HCT116 (cell line): ENCODE measurements around the gene SLC1A6. TPM values are rescaled to one million over a fixed set of nuclear protein-coding genes. Genes with fewer than 3 reads are reported as not detected.

Source experiments
- ATAC-seq: fragments of 200-7000 bp; cut with Tn5 transposase; 2 replicates; pipeline ENCODE4 v1.9.1; 2020; ENCODE audit warnings: mild to moderate bottlenecking, moderate library complexity
- BruUV-seq: library from RNA; stranded (reverse); fragments of 400-500 nt; replicated peaks from 2 replicates; lab custom pipeline; 2021; lab: Mats Ljungman, UMichigan
- CTCF ChIA-PET: fragments of 300-600 bp; sonication (Branson Sonifier 250); formaldehyde crosslinking; loops from one replicate; lab custom pipeline; 2021; ENCODE audit warnings: antibody characterized with exemption; lab: Charles Lee
- POLR2A ChIA-PET: fragments of 300-600, 350-600 bp; sonication (Branson Sonifier 250); formaldehyde crosslinking; loops from one replicate; lab custom pipeline; 2021; ENCODE audit warnings: antibody characterized with exemption; lab: Charles Lee
- RAD21 ChIA-PET, 2 experiments: fragments of 300-600 bp; sonication (Branson Sonifier 250); formaldehyde crosslinking; loops; one replicate each; lab custom pipeline; 2023; ENCODE audit warnings: low total read pairs in 2 of 2; ENCODE audit not compliant: uncharacterized antibody in 2 of 2, unreplicated experiment in 2 of 2, low non-redundant PET in 1 of 2; lab: Charles Lee
- DNase-seq: peaks from one replicate; pipeline ENCODE4 v3.0.0-alpha.2; 2010; ENCODE audit warnings: low read depth, low spot score
- H2AFZ ChIP-seq: fragments of 200-600 bp; shearing (Covaris generic), sonication (generic); 2 replicates; pipeline ENCODE4 v1.6.1; 2017; ENCODE audit warnings: low read depth, mixed run types, mixed read lengths, antibody characterized with exemption, low read length; ENCODE audit not compliant: poor library complexity, severe bottlenecking
- H3K27ac ChIP-seq: 2 replicates; pipeline ENCODE4 v1.5.1; 2012; ENCODE audit warnings: low read depth, low read length
- H3K27me3 ChIP-seq: fragments of 200-600 bp; sonication (generic); 2 replicates; pipeline ENCODE4 v1.6.1; 2016; ENCODE audit warnings: mixed run types, low read length, mixed read lengths; ENCODE audit not compliant: insufficient read depth
- H3K36me3 ChIP-seq, 2 experiments: fragments of 200-500 bp in 1 of 2; fragments of 200-600 bp in 1 of 2; sonication (Bioruptor generic) in 1 of 2; sonication (generic) in 1 of 2; 2 replicates each; pipeline versions ENCODE4 v1.5.1 to v1.6.1; 2014 to 2016; ENCODE audit warnings: low read length in 2 of 2, inconsistent platforms in 1 of 2, mixed read lengths in 1 of 2, mixed run types in 1 of 2; ENCODE audit not compliant: insufficient read depth in 2 of 2, control insufficient read depth in 1 of 2
- H3K4me1 ChIP-seq, 2 experiments: fragments of 200-600 bp in 1 of 2; sonication (generic) in 1 of 2; 2 replicates each; pipeline versions ENCODE4 v1.5.1 to v1.6.1; 2012 to 2017; ENCODE audit warnings: low read length in 2 of 2, inconsistent platforms in 1 of 2, mild to moderate bottlenecking in 1 of 2, mixed read lengths in 1 of 2, mixed run types in 1 of 2, moderate library complexity in 1 of 2; ENCODE audit not compliant: insufficient read depth in 2 of 2, control insufficient read depth in 1 of 2
- H3K4me2 ChIP-seq: fragments of 200-600 bp; sonication (generic); 2 replicates; pipeline ENCODE4 v1.6.1; 2017; ENCODE audit warnings: mixed run types, low read length, mixed read lengths
- H3K4me3 ChIP-seq, 2 experiments: fragments of 200-600 bp in 1 of 2; sonication (generic) in 1 of 2; replicated peaks in 1 of 2; 2 replicates each; pipeline ENCODE4 v1.5.1; 2011 to 2016; ENCODE audit warnings: low read length in 2 of 2, control low read depth in 1 of 2, low read depth in 1 of 2, mild to moderate bottlenecking in 1 of 2, mixed read lengths in 1 of 2, mixed run types in 1 of 2
- H3K79me2 ChIP-seq: fragments of 200-600 bp; sonication (generic); 2 replicates; pipeline ENCODE4 v1.6.1; 2017; ENCODE audit warnings: mild to moderate bottlenecking, mixed run types, low read length, moderate library complexity, mixed read lengths; ENCODE audit not compliant: insufficient read depth
- H3K9ac ChIP-seq: fragments of 200-600 bp; sonication (generic); 2 replicates; pipeline ENCODE4 v1.6.1; 2016; ENCODE audit warnings: low read length, mixed read lengths
- H3K9me2 ChIP-seq: fragments of 200-600 bp; sonication (generic), shearing (Covaris generic); 2 replicates; pipeline ENCODE4 v1.6.1; 2017; ENCODE audit warnings: mixed run types, mild to moderate bottlenecking, moderate library complexity; ENCODE audit not compliant: insufficient read depth
- H3K9me3 ChIP-seq, 2 experiments: fragments of 200-500 bp in 1 of 2; fragments of 200-600 bp in 1 of 2; sonication (Bioruptor generic) in 1 of 2; sonication (generic) in 1 of 2; 2 replicates each; pipeline ENCODE4 v1.6.1; 2014 to 2017; ENCODE audit warnings: low read length in 2 of 2, mixed read lengths in 2 of 2, inconsistent platforms in 1 of 2, low read depth in 1 of 2, mild to moderate bottlenecking in 1 of 2, mixed run types in 1 of 2, moderate library complexity in 1 of 2; ENCODE audit not compliant: control insufficient read depth in 1 of 2, insufficient read depth in 1 of 2
- H4K20me1 ChIP-seq: fragments of 200-600 bp; sonication (generic), shearing (Covaris generic); 2 replicates; pipeline ENCODE4 v1.6.1; 2017; ENCODE audit warnings: mixed run types, mild to moderate bottlenecking, moderate library complexity; ENCODE audit not compliant: insufficient read depth
- CBX3 ChIP-seq: IDR thresholded peaks from 2 replicates; pipeline ENCODE4 v1.6.1; 2012; ENCODE audit warnings: low read depth
- EZH2 ChIP-seq: fragments of 200-600 bp; sonication (generic); IDR thresholded peaks from 2 replicates; pipeline ENCODE4 v1.6.1; 2017; ENCODE audit warnings: antibody characterized with exemption, mixed run types
- EZH2phosphoT487 ChIP-seq: fragments of 200-600 bp; IDR thresholded peaks from 2 replicates; pipeline ENCODE4 v1.6.1; 2018; ENCODE audit warnings: antibody characterized with exemption, borderline replicate concordance
- FOSL1 ChIP-seq: IDR thresholded peaks from 2 replicates; pipeline ENCODE4 v1.6.1; 2012; ENCODE audit warnings: low read depth
- JUND ChIP-seq: IDR thresholded peaks from 2 replicates; pipeline ENCODE4 v1.6.1; 2012
- RAD21 ChIP-seq: IDR thresholded peaks from 2 replicates; pipeline ENCODE4 v1.6.1; 2012; ENCODE audit warnings: low read depth, mild to moderate bottlenecking
- REST ChIP-seq: IDR thresholded peaks from 2 replicates; pipeline ENCODE4 v1.6.1; 2012; ENCODE audit warnings: low read depth
- SP1 ChIP-seq: IDR thresholded peaks from 2 replicates; pipeline ENCODE4 v1.6.1; 2012; ENCODE audit warnings: low read depth
- SRF ChIP-seq: IDR thresholded peaks from 2 replicates; pipeline ENCODE4 v1.6.1; 2012; ENCODE audit warnings: low read depth
- TCF7L2 ChIP-seq: IDR thresholded peaks from 2 replicates; pipeline ENCODE4 v1.7.0; 2011; ENCODE audit warnings: borderline replicate concordance, inconsistent platforms; ENCODE audit not compliant: insufficient read depth, insufficient read length; ENCODE audit errors: extremely low read depth
- YY1 ChIP-seq: IDR thresholded peaks from 2 replicates; pipeline ENCODE4 v1.6.1; 2011; ENCODE audit warnings: low read length, low read depth, moderate library complexity, mild to moderate bottlenecking; ENCODE audit not compliant: insufficient replicate concordance; ENCODE audit errors: extremely low read depth
- ZNF274 ChIP-seq: fragments of 200-500 bp; sonication (Bioruptor generic); IDR thresholded peaks from 2 replicates; pipeline ENCODE4 v1.6.1; 2014; ENCODE audit warnings: mild to moderate bottlenecking, low read depth, low read length, inconsistent platforms
- intact Hi-C: fragments of 100-400 bp; cut with micrococcal nuclease; formaldehyde crosslinking; loops from 2 replicates; pipeline ENCODE4 v1.10.0; 2022
- total RNA-seq: library from RNA; stranded (reverse); gene quantifications from one replicate; pipeline ENCODE4 v1.2.1, GENCODE V29; 2021; ENCODE audit not compliant: unreplicated experiment

Gene SLC1A6
- total RNA-seq, 1 experiment from 2014 or later = not detected

DNA sequence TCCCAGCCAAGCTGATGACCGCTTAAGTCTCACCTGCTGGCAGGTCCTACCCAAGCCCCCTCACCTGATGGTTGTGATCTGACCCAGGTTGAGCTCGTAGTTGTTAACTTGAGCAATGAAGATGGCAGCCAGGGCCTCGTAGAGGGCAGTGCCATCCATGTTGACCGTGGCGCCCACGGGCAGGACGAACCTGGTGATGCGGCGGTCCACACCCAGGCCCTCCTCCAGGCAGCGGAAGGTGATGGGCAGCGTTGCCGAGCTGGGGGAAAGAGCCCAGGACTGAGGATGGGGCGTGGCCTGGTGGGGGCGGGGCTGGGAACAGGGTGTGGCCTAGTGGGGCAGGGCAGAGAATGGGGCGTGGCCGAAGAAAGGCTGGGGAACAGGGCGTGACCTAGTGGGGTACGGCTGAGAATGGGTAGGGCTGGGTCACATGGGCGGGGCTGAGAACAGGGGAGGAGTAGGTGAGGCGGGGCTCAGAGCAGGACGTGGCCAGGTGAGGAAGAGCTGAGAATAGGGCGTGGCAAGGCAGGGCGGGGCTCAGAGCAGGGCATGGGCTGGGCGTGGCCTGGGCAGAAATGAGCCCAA is 25.5 kb downstream of the SLC1A6 start:
- Histone ChIP-seq H3K4me1 (no peaks in the 10 kb centered on the region), H4K20me1 (no peaks in the 10 kb centered on the region), H3K4me2 (no peak overlapping the region), H2AFZ (no peak overlapping the region), H3K9me2 (no peaks in the 10 kb centered on the region), H3K9me3 (no peaks in the 10 kb centered on the region; a peak in 1 of 4 replicates), H3K9ac (no peak overlapping the region)
- ChIA-PET POLR2A (no interaction called here), RAD21 (no interaction called here)
- intact Hi-C loops = no loop called here
- no peak for TF ChIP-seq RAD21
- TF ChIP-seq, all 23 proteins: peak for 0
- no TSS peak for BruUV-seq
- Histone ChIP-seq H3K27ac (no peak overlapping the region), H3K27me3 (no peaks in the 10 kb centered on the region), H3K79me2 (no peaks in the 10 kb centered on the region), H3K36me3 (no peaks in the 10 kb centered on the region), H3K4me3 (no peak overlapping the region)
- CTCF ChIA-PET = no interaction called here
- ATAC-seq (peak; percentile 69), DNase-seq (no peak)

GRCh38 chr19:14952767-14953166 is 26.9 kb downstream of the SLC1A6 start:
- no TSS peak for BruUV-seq
- no peak overlapping the region for H3K27ac ChIP-seq
- no peak overlapping the region for H2AFZ ChIP-seq
- CTCF ChIA-PET = no interaction called here
- intact Hi-C loops = no loop called here
- DNase-seq (no peak), ATAC-seq (no peak)
- no peak overlapping the region for H3K4me3 ChIP-seq
- no peaks in the 10 kb centered on the region for H3K79me2 ChIP-seq
- no peak overlapping the region for H3K4me2 ChIP-seq
- no peaks in the 10 kb centered on the region for H3K36me3 ChIP-seq
- no peak overlapping the region for H3K9ac ChIP-seq
- POLR2A ChIA-PET = no interaction called here
- no peaks in the 10 kb centered on the region for H4K20me1 ChIP-seq
- RAD21 ChIA-PET = no interaction called here
- no peaks in the 10 kb centered on the region for H3K4me1 ChIP-seq
- no peaks in the 10 kb centered on the region for H3K9me2 ChIP-seq
- no peak for TF ChIP-seq CBX3
- TF ChIP-seq ZNF274 = no peak
- TF ChIP-seq REST = no peak
- TF ChIP-seq EZH2 = no peak
- no peak for TF ChIP-seq YY1
- no peak for TF ChIP-seq EZH2phosphoT487
- no peak for TF ChIP-seq SP1
- no peak for TF ChIP-seq JUND
- TF ChIP-seq FOSL1 = no peak
- no peak for TF ChIP-seq TCF7L2
- no peak for TF ChIP-seq SRF
- H3K9me3 ChIP-seq = no peaks in the 10 kb centered on the region
- no peaks in the 10 kb centered on the region for H3K27me3 ChIP-seq
